COLO668 (cell line): Measurements from ENCODE around the gene PRR12.

ENCODE experiments used
- DNase-seq: peaks from one replicate; lab custom pipeline; 2025; ENCODE audit not compliant: unreplicated experiment; lab: John Stamatoyannopoulos, UW

The PRR12 gene

DNA sequence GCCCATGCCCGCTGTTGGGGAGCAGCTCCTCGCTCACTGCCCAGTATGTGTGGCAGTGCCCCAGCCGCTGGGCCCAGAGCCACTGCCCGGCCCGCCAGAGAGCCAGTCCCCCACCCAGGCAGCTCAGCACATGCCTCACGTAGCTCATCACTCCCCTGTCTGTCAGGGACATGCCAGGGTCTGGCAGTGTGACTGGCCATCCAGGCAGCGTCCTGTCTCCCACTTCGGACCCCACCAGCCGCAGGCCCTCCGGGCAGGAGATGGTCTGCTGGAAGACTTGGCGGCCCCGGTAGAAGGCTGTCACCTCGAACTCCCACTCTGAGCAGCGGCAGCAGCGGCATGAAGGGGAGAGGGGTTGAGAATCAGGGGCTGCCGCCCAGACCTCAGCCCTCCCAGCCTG, 71.0 kb downstream of the PRR12 start:
- DNase-seq: no peak

- no peak for DNase-seq
Measured at GRCh38 chr19:49663224-49663623, 72.2 kb downstream of the PRR12 start.

- peak; percentile 92 for DNase-seq
Measured at GRCh38 chr19:49664171-49665035, 73.4 kb downstream of the PRR12 start.

DNA sequence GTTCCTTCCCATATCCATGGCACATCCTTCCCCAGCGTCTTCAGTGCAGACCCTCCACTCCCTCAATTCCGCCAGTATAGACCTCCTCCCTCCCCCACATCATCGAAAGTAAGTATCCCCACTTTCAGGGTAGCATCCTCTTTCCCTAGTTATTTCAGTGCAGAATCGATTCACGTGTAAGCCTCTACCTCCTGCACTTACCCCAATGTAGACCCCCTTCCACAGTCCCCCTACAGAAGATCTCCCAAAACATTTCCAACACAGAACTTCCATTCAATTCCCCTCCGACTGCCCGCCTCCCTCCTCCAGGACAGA, 74.0 kb downstream of the PRR12 start:
- no peak for DNase-seq

GRCh38 chr19:49665351-49666119, 74.6 kb downstream of the PRR12 start, which contains the start of the genes BCL2L12 and IRF3:
Gene BCL2L12, plus strand, starts transcription at chr19:49665933. Its CDS starts 760 bp downstream, at chr19:49666693.
Gene IRF3, minus strand, starts transcription at chr19:49665857. Its CDS starts 1,019 bp downstream, at chr19:49664838.
- DNase-seq: peak; percentile 92

DNA sequence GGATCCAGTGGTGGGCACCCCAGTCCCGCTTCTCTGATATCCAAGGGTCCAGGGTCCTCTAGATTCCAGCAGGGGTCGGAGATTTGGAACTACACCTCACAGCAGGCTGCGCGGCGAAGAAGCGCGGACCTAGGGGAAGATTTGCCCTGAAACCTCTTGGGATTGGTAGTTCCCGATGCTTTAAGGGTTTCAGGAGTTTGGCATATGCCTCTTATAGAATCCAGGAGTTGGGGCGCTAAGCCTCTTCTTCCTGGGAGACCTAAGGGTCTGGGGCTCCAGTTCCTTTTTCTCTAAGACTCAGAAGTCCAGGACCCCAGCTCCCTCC, 75.1 kb downstream of the PRR12 start:
- DNase-seq: no peak

DNA sequence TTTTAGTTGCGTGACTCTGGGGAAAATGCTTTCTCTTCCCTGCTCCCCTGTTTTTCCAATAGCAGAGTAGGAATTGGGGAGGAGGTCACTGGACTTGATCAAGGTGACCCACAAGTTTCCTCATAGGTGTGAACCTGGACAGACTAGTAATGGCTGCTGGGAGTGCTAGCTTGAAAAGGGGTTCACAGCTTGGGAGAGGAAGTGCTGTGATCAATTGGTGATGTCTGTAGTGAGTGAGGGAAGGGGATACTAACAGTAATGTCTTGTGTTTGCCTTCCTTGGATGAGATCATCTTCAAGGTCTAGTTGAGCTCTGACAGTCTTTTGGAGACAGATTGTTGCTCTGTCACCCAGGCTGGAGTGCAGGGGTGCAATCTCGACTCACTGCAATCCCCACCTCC, 76.5 kb downstream of the PRR12 start:
- no peak for DNase-seq

DNA sequence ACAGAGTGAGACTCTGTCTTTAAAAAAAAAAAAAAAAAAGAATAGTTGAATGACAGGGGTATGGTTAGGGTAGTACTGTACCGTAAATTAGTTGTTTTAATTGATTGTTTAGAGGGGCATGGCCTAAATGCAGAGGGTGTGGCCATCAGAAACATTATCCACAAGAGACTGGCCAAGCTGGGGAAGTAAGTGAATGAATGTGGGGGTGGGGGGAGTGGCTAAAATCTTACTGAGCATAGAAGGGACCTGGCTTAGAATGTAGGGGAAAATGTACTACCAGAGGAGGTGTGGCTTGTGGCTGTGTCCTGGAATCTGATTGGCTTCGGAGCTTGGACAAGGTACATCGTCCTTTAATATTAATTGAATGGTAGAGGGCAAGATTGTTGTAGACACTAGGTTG, 78.5 kb downstream of the PRR12 start:
- no peak for DNase-seq

DNA sequence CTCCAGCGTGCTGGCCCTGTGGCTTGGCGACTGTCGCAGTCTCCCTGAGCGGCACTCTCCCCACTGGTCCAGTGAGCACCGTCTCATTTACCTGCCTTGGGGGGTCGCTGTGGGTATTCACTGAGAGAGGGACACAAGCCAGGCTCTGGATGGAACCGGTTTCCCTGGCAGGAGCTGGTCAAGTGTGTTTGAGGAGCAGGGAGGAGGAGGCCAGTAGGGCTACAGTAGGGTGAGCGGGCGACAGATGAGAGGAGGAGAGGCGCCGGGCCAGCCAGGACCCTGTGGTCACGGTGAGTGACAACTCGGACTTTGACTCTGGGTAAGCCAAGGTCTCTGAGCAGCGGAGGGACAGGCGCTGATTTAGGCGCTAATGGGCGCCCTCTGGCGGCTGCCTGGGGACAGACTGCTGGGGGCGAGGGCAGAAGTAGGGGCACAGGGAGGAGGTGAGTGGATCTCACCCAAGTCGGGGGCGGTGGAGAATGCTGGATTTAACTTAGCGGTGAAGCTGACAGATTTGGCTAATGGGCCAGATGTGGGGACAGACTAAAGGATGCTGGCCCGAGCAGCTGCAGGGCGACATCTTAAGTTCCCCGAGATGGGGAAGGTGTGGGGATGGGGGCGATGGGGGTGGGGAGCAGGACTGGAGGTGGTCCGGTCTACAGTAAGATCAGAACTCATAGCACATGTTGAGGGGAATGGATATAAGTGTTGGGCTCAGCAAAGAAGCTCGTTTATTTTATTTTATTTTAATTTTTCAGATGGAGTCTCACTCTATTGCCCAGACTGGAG, 81.3 kb downstream of the PRR12 start:
- DNase-seq: peak; percentile 87
